ENCODE results near the gene PBRM1.

DNA sequence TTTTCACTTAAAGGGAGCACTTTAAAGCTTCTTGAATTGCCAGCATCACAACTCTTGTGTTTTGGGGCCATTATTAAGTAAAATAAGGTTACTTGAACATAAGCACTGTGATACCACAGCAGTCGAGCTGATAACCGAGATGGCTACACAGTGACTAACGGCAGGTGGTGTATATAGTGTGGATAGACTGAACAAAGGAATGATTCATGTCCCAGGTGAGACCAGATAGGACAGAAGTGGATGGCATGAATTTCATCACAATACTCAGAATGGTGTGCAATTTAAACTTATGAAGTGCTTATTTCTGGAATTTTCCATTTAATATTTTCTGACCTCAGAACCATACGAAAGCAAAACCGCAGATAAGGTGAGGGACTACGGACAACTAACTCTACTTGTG is 40.2 kb downstream of the PBRM1 start:
- TF ChIP-seq, protein P1, sequence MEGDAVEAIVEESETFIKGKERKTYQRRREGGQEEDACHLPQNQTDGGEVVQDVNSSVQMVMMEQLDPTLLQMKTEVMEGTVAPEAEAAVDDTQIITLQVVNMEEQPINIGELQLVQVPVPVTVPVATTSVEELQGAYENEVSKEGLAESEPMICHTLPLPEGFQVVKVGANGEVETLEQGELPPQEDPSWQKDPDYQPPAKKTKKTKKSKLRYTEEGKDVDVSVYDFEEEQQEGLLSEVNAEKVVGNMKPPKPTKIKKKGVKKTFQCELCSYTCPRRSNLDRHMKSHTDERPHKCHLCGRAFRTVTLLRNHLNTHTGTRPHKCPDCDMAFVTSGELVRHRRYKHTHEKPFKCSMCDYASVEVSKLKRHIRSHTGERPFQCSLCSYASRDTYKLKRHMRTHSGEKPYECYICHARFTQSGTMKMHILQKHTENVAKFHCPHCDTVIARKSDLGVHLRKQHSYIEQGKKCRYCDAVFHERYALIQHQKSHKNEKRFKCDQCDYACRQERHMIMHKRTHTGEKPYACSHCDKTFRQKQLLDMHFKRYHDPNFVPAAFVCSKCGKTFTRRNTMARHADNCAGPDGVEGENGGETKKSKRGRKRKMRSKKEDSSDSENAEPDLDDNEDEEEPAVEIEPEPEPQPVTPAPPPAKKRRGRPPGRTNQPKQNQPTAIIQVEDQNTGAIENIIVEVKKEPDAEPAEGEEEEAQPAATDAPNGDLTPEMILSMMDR (IDR thresholded peaks at IDR 0.05), result no peak
- no peak for TF ChIP-seq POLR2A (IDR thresholded peaks at IDR 0.05)
- TF ChIP-seq EP300 (IDR thresholded peaks at IDR 0.05), result no peak

All from suprapubic skin (tissue), 3 donors.